HEK293 (cell line): ENCODE measurements around the gene CFAP410.

ENCODE experiments used
- CTCF ChIA-PET: fragments of 350-600 bp; formaldehyde crosslinking; extraction: SDS; loops from one replicate; lab custom pipeline; 2021; ENCODE audit warnings: antibody characterized with exemption; lab: Yijun Ruan, JAX
- POLR2A ChIA-PET: fragments of 300-600 bp; formaldehyde crosslinking; extraction: SDS; loops from one replicate; lab custom pipeline; 2020; ENCODE audit warnings: antibody characterized with exemption, inconsistent platforms; lab: Yijun Ruan, JAX
- H3K27ac ChIP-seq: fragments of 200-500 bp; sonication (Bioruptor generic); 2 replicates; pipeline ENCODE4 v1.5.1; 2014; ENCODE audit warnings: low read depth, low read length, control low read depth, inconsistent platforms; ENCODE audit errors: extremely low read depth
- H3K36me3 ChIP-seq, 2 experiments: fragments of 200-500 bp in 1 of 2; sonication (Bioruptor generic) in 1 of 2; 1 replicate in 1 of 2; 2 replicates in 1 of 2; pipeline ENCODE4 v1.5.1; 2014 to 2017; ENCODE audit warnings: inconsistent platforms in 2 of 2, low read length in 2 of 2; ENCODE audit not compliant: control insufficient read depth in 2 of 2, insufficient read depth in 1 of 2
- H3K4me1 ChIP-seq: fragments of 200-500 bp; sonication (Bioruptor generic); 2 replicates; pipeline ENCODE4 v1.5.1; 2014; ENCODE audit warnings: mild to moderate bottlenecking, low read length, inconsistent platforms; ENCODE audit not compliant: control insufficient read depth, insufficient read depth
- H3K4me3 ChIP-seq: 2 replicates; pipeline ENCODE4 v1.5.1; 2011; ENCODE audit warnings: low read depth, mild to moderate bottlenecking, control low read depth, low read length, moderate library complexity
- H3K9me3 ChIP-seq: fragments of 200-500 bp; sonication (Bioruptor generic); 2 replicates; pipeline ENCODE4 v1.5.1; 2014; ENCODE audit warnings: low read depth, low read length, inconsistent platforms; ENCODE audit not compliant: control insufficient read depth, insufficient read depth
- GLIS2 ChIP-seq: fragments of 450-650 bp; formaldehyde crosslinking; IDR thresholded peaks from 2 replicates; pipeline ENCODE4 v1.5.1; 2016; ENCODE audit warnings: missing biosample characterization, missing genetic modification characterization
- KLF1 ChIP-seq: fragments of 450-650 bp; formaldehyde crosslinking; IDR thresholded peaks from 2 replicates; pipeline ENCODE4 v1.5.1; 2016; ENCODE audit warnings: missing biosample characterization, missing genetic modification characterization
- PATZ1 ChIP-seq: fragments of 450-650 bp; formaldehyde crosslinking; IDR thresholded peaks from 2 replicates; pipeline ENCODE4 v1.5.1; 2016; ENCODE audit warnings: missing biosample characterization, missing genetic modification characterization
- SALL2 ChIP-seq: fragments of 450-650 bp; formaldehyde crosslinking; IDR thresholded peaks from 2 replicates; pipeline ENCODE4 v1.5.0; 2017; ENCODE audit warnings: missing biosample characterization, mild to moderate bottlenecking, missing genetic modification characterization, borderline replicate concordance
- SCRT1 ChIP-seq: fragments of 450-650 bp; formaldehyde crosslinking; IDR thresholded peaks from 2 replicates; pipeline ENCODE4 v1.5.1; 2016; ENCODE audit warnings: missing biosample characterization, missing genetic modification characterization, borderline replicate concordance
- SCRT2 ChIP-seq: fragments of 450-650 bp; formaldehyde crosslinking; IDR thresholded peaks from 2 replicates; pipeline ENCODE4 v1.5.1; 2016; ENCODE audit warnings: missing biosample characterization, missing genetic modification characterization
- TCF7L2 ChIP-seq: IDR thresholded peaks from 2 replicates; pipeline ENCODE4 v1.6.1; 2011; ENCODE audit warnings: low read depth, mild to moderate bottlenecking, inconsistent platforms, low read length, moderate library complexity, borderline replicate concordance
- YY1 ChIP-seq: fragments of 450-650 bp; formaldehyde crosslinking; IDR thresholded peaks from 2 replicates; pipeline ENCODE4 v1.5.1; 2018; ENCODE audit warnings: missing biosample characterization, missing genetic modification characterization
- ZBTB49 ChIP-seq: fragments of 450-650 bp; formaldehyde crosslinking; IDR thresholded peaks from 2 replicates; pipeline ENCODE4 v1.5.1; 2016; ENCODE audit warnings: missing biosample characterization, missing genetic modification characterization, low read depth
- ZNF175 ChIP-seq: fragments of 450-650 bp; formaldehyde crosslinking; IDR thresholded peaks from 2 replicates; pipeline ENCODE4 v1.5.1; 2016; ENCODE audit warnings: missing biosample characterization, missing genetic modification characterization
- ZNF292 ChIP-seq: fragments of 450-650 bp; formaldehyde crosslinking; IDR thresholded peaks from 2 replicates; pipeline ENCODE4 v1.5.1; 2016; ENCODE audit warnings: low read depth, missing biosample characterization, missing genetic modification characterization, borderline replicate concordance
- ZNF362 ChIP-seq: fragments of 450-650 bp; formaldehyde crosslinking; IDR thresholded peaks from 2 replicates; pipeline ENCODE4 v1.5.1; 2016; ENCODE audit warnings: missing biosample characterization, missing genetic modification characterization
- ZNF645 ChIP-seq: fragments of 450-650 bp; formaldehyde crosslinking; IDR thresholded peaks from 2 replicates; pipeline ENCODE4; 2016; ENCODE audit warnings: missing biosample characterization, missing genetic modification characterization
- ZNF792 ChIP-seq: fragments of 450-650 bp; formaldehyde crosslinking; IDR thresholded peaks from 2 replicates; pipeline ENCODE4 v1.5.1; 2016; ENCODE audit warnings: missing biosample characterization, missing genetic modification characterization
- TF ChIP-seq, protein P1 (sequence below): fragments of 450-650 bp; formaldehyde crosslinking; IDR thresholded peaks from 2 replicates; pipeline ENCODE4 v1.5.1; 2016; ENCODE audit warnings: missing biosample characterization, missing genetic modification characterization
- TF ChIP-seq, protein P2 (sequence below): fragments of 450-650 bp; IDR thresholded peaks from 2 replicates; pipeline ENCODE4 v1.5.1; 2018; ENCODE audit warnings: missing biosample characterization, mild to moderate bottlenecking, missing genetic modification characterization

Gene CFAP410

GRCh38 chr21:44328242-44328895, 10.8 kb downstream of the CFAP410 start:
- ChIA-PET POLR2A (interaction anchor here (0.8 to 1.5 kb wide), 3 partner anchors 8 to 28 kb away, joined by 3 to 4 read pairs (median 4); partner anchors contain the start of gene PFKL), CTCF (interaction anchor here (0.7 kb wide), 1 partner anchor 9 kb away, joined by 4 read pairs; no protein-coding TSS in a partner anchor)
- no peak overlapping the region for H3K27ac ChIP-seq
- H3K36me3 ChIP-seq, result peaks cover 0 to 43% of the 10 kb centered on the region in 2 experiments; a peak in 1 of 3 replicates
- H3K4me3 ChIP-seq, result no peak overlapping the region
- TF ChIP-seq YY1 (tag by site-specific recombination), result no peak
- TF ChIP-seq, protein P1, sequence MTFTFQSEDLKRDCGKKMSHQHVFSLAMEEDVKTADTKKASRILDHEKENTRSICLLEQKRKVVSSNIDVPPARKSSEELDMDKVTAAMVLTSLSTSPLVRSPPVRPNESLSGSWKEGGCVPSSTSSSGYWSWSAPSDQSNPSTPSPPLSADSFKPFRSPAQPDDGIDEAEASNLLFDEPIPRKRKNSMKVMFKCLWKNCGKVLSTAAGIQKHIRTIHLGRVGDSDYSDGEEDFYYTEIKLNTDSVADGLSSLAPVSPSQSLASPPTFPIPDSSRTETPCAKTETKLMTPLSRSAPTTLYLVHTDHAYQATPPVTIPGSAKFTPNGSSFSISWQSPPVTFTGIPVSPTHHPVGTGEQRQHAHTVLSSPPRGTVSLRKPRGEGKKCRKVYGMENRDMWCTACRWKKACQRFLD (tag by site-specific recombination), result no peak
- TF ChIP-seq TCF7L2, result no peak
- no peak for TF ChIP-seq SCRT2 (tag by site-specific recombination)
- TF ChIP-seq, protein P2, sequence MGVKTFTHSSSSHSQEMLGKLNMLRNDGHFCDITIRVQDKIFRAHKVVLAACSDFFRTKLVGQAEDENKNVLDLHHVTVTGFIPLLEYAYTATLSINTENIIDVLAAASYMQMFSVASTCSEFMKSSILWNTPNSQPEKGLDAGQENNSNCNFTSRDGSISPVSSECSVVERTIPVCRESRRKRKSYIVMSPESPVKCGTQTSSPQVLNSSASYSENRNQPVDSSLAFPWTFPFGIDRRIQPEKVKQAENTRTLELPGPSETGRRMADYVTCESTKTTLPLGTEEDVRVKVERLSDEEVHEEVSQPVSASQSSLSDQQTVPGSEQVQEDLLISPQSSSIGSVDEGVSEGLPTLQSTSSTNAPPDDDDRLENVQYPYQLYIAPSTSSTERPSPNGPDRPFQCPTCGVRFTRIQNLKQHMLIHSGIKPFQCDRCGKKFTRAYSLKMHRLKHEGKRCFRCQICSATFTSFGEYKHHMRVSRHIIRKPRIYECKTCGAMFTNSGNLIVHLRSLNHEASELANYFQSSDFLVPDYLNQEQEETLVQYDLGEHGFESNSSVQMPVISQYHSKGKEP, result no peak
- no peak for TF ChIP-seq SCRT1 (tag by site-specific recombination)
- TF ChIP-seq ZNF362, result no peak
- no peaks in the 10 kb centered on the region for H3K9me3 ChIP-seq
- no peaks in the 10 kb centered on the region for H3K4me1 ChIP-seq

- Histone ChIP-seq H3K4me3 (no peak overlapping the region), H3K36me3 (peaks cover 0 to 50% of the 10 kb centered on the region in 2 experiments; a peak in 1 of 3 replicates), H3K9me3 (no peaks in the 10 kb centered on the region), H3K27ac (no peak overlapping the region), H3K4me1 (no peaks in the 10 kb centered on the region)
- ChIA-PET CTCF (no interaction called here), POLR2A (no interaction called here)
- TF ChIP-seq SALL2 (tag by site-specific recombination) (no peak), GLIS2 (tag by site-specific recombination) (0 out of 2 replicates have a peak, but pooled peaks have one; percentile 4)
Measured at GRCh38 chr21:44327603-44327974, 11.6 kb downstream of the CFAP410 start.

GRCh38 chr21:44326716-44327602, 12.2 kb downstream of the CFAP410 start:
- CTCF ChIA-PET, result no interaction called here
- H3K9me3 ChIP-seq, result no peaks in the 10 kb centered on the region
- H3K4me1 ChIP-seq, result no peaks in the 10 kb centered on the region
- peaks cover 0 to 56% of the 10 kb centered on the region in 2 experiments; a peak in 1 of 3 replicates for H3K36me3 ChIP-seq
- H3K27ac ChIP-seq, result no peak overlapping the region
- POLR2A ChIA-PET, result no interaction called here
- H3K4me3 ChIP-seq, result no peak overlapping the region
- TF ChIP-seq ZNF292 (tag by site-specific recombination) (no peak), ZNF645 (tag by site-specific recombination) (no peak), ZNF175 (tag by site-specific recombination) (no peak), ZBTB49 (tag by site-specific recombination) (no peak), PATZ1 (tag by site-specific recombination) (peak; percentile 26; the same call in 1 of the 2 replicates), KLF1 (peak; percentile 14; the same call in 1 of the 2 replicates), ZNF792 (tag by site-specific recombination) (no peak), YY1 (tag by site-specific recombination) (no peak), ZNF362 (no peak)
